ENCODE measurements around the gene SREBF1.
"Not testable (repeated sequence)": the region's sequence is repeated elsewhere in the genome, so short reads cannot be mapped to it uniquely, and the experiment has no call there.

Gene SREBF1

GRCh38 chr17:17809531-17810083 is 27.2 kb downstream of the SREBF1 start:
- DNase-seq: no peak

DNA sequence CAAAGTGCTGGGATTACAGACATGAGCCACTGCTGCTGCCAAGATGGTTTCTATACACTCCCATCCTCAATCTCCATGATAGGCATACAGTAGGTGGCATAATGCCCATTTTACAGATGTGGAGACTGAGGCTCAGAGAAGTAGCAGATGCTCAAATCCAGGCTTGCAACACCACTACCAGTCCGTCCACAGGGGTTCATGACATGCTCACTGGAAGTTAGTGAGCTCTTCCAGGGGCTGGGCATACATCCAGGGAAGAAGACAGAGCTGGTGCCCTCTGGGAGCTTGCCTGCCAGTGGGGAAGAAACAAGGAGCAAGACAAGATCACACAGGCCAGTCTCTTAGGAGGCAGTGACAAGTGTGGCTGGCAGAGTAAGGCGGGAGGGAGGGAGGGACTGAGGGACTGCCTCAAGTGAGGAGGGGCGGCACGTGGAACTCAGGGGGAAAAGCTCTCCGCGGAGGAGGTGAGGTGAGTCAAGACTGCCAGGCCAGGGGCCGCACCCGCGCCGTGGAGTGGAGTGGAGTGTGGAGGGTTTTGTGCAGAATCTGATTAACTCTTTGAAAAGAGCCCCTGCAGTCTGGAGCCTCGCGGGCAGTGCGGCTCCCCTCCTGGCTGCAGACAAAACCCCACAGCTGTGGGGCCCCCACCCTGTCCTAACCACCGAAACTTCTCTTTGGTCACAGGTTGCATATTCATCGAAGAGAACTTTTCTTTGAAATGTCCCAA is 27.9 kb downstream of the SREBF1 start:
- DNase-seq: peak; percentile 35

- DNase-seq: not testable (repeated sequence)
These were observed 28.6 kb downstream of the SREBF1 start for GRCh38 chr17:17808200-17808599.

DNA sequence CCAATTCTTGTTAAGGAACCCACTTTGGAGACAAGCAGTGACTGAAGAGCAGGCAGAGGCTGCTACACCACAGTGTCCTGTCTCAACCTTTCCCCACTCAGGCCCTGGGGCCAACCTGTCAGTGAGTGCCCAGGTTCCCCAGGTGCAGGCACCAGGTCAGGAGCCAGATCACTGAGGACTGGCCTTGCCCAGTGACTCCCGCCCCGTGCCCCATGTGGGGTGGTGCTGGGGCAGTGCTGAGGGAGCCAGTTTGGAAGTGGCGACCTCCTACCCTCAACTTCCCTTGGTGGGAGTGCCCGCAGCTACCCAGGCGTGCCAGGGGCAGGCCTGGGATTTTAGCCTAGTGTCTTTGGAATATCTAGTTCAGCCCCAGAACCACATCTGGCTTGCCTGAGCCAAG is 29.3 kb downstream of the SREBF1 start:
- DNase-seq: no peak

GRCh38 chr17:17806611-17807274 is 30.0 kb downstream of the SREBF1 start:
- DNase-seq: no peak

DNA sequence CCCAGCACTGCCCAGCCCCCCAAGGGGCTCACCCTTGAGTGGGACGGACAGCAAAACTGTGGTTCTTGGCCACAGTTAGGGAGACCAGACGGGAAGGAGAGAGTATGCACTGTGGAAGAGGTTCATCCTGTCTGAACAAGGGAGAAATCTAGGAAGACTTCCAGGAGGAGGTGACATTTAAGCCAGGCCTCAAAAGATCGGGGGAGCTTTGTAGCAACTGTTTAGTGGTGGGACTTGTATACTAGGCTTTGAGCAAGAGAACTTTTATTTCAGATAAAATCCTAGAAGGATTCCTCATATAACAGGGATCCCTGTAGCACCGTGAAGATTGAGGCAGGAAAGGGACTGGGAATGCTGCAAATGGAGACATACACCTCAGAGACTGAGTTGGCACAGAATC is 30.8 kb downstream of the SREBF1 start:
- DNase-seq: no peak

DNA sequence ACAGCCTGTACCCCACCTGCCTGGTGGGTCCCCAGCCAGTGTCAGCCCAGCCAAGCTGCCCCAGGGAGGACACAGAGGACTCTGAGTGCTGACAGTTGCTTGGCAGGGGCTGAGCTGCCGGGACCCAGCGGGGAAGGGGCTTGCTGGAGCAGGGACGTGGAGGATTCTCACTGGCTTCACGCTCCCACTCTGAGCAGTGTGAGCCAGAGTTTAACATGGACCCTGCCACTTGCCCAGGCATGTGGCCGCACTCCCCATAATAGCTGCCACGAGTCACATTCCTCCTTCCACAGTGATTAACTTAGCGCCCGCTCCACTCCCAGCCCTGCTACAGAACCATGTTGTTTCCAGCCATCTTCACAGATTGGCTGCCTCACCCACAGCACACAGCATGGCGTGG is 31.2 kb downstream of the SREBF1 start:
- no peak for DNase-seq

- no peak for DNase-seq
These were observed 32.8 kb downstream of the SREBF1 start for GRCh38 chr17:17804007-17804406.

- no peak for DNase-seq
These were observed 34.8 kb downstream of the SREBF1 start for GRCh38 chr17:17801800-17802481.

GRCh38 chr17:17800504-17801021 is 36.2 kb downstream of the SREBF1 start:
- DNase-seq: no peak

DNA sequence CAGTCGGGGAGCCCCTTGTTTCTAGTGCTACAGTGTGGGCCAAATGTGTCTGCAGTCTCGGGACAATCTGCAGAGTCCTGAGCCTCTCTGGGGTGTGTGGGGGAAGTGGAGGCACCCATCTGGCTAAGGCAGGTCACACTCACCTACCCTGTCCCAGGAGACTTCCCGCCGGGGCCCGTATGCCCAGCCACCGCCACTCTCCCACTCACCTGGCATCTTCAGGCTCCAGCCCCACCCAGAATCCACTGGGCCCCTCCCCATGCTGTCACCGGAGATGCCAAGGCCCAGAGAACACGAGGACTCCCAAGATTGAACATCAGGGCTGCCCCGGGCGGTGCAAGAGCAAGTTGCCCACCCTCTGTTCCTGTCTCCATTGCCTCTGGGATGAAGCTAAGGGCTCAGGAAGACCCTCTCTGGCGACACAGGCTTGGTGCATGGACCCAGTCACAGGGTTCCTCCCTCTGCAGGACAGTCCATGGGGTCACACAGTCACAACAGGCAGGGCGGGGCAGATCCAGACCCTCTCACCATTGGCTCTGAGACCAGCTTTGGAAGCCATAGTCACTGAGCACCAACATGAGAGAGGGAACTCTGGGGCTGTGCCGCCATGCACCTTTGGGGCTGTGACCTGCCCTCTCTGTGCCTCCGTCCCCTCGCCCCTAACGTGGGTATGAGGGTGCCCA is 38.1 kb downstream of the SREBF1 start:
- DNase-seq: no peak

- no peak for DNase-seq
These were observed 38.7 kb downstream of the SREBF1 start for GRCh38 chr17:17798010-17798556.

DNA sequence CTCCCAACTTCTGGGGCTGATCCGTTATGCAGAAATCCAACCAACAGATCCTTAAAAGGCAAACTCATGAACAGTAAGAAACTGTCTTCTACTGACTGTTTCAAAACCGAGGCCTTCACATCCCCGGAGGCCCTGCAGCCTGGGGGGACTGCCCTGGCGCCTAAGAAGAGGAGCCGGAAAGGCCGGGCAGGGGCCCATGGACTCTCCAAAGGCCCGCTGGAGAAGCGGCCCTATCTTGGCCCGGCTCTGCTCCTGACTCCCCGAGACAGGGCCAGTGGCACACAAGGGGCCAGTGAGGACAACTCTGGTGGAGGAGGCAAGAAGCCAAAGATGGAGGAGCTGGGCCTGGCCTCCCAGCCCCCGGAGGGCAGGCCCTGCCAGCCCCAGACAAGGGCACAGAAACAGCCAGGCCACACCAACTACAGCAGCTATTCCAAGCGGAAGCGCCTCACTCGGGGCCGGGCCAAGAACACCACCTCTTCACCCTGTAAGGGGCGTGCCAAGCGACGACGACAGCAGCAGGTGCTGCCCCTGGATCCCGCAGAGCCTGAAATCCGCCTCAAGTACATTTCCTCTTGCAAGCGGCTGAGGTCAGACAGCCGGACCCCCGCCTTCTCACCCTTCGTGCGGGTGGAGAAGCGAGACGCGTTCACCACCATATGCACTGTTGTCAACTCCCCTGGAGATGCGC is 39.5 kb downstream of the SREBF1 start:
- no peak for DNase-seq

DNA sequence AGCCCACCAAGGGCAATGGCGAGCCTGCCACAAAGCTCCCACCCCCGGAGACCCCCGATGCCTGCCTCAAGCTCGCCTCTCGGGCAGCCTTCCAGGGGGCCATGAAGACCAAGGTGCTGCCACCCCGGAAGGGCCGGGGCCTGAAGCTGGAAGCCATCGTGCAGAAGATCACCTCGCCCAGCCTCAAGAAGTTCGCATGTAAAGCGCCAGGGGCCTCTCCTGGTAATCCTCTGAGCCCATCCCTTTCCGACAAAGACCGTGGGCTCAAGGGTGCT is 40.1 kb downstream of the SREBF1 start:
- DNase-seq: no peak

GRCh38 chr17:17795946-17796786 is 40.6 kb downstream of the SREBF1 start:
- DNase-seq: no peak

DNA sequence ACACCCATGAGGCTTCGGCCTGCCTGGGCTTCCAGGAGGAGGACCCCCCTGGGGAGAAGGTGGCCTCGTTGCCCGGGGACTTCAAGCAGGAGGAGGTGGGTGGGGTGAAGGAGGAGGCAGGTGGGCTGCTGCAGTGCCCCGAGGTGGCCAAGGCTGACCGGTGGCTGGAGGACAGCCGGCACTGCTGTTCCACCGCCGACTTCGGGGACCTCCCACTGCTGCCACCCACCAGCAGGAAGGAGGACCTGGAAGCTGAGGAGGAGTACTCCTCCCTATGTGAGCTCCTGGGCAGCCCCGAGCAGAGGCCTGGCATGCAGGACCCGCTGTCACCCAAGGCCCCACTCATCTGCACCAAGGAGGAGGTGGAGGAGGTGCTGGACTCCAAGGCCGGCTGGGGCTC is 41.5 kb downstream of the SREBF1 start:
- DNase-seq: no peak

DNA sequence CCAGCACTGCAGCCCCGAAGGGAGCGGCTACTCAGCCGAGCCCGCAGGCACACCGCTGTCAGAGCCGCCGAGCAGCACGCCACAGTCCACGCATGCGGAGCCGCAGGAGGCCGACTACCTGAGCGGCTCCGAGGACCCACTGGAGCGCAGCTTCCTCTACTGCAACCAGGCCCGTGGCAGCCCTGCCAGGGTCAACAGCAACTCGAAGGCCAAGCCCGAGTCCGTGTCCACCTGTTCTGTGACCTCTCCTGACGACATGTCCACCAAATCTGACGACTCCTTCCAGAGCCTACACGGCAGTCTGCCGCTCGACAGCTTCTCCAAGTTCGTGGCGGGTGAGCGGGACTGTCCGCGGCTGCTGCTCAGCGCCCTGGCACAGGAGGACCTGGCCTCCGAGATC is 42.4 kb downstream of the SREBF1 start:
- DNase-seq: no peak

- no peak for DNase-seq
These were observed 43.2 kb downstream of the SREBF1 start for GRCh38 chr17:17793378-17794214.

GRCh38 chr17:17792551-17793377 is 44.0 kb downstream of the SREBF1 start:
- DNase-seq: peak; percentile 79
